Endodermal cell (in vitro differentiated cells): ENCODE measurements around the gene TADA1. TPM values are rescaled to one million over a fixed set of nuclear protein-coding genes. Genes with fewer than 3 reads are reported as not detected.

Source experiments
- DNase-seq: peaks from one replicate; pipeline ENCODE4 v3.0.0-alpha.2; 2017
- H3K27ac ChIP-seq: 2 replicates; pipeline ENCODE4 v1.5.1; 2013; ENCODE audit warnings: mild to moderate bottlenecking, low read depth, low read length, moderate library complexity
- H3K27me3 ChIP-seq: 2 replicates; pipeline ENCODE4 v1.6.1; 2013; ENCODE audit warnings: mild to moderate bottlenecking, low read length, moderate library complexity; ENCODE audit not compliant: insufficient read depth, control insufficient read depth, poor library complexity, severe bottlenecking
- H3K36me3 ChIP-seq: 2 replicates; pipeline ENCODE4 v1.7.0; 2013; ENCODE audit warnings: mild to moderate bottlenecking, low read length, moderate library complexity; ENCODE audit not compliant: control insufficient read depth, insufficient read depth
- H3K4me1 ChIP-seq: one replicate; pipeline ENCODE4 v1.7.0; 2013; ENCODE audit warnings: low read length; ENCODE audit not compliant: control insufficient read depth, insufficient read depth
- H3K4me3 ChIP-seq: 2 replicates; pipeline ENCODE4 v1.5.1; 2013; ENCODE audit warnings: mild to moderate bottlenecking, low read length, moderate library complexity
- H3K9ac ChIP-seq: 2 replicates; pipeline ENCODE4 v1.6.1; 2013; ENCODE audit warnings: mild to moderate bottlenecking, low read length, moderate library complexity; ENCODE audit not compliant: poor library complexity, severe bottlenecking; ENCODE audit errors: extremely low read depth
- H3K9me3 ChIP-seq: 2 replicates; pipeline ENCODE4 v1.6.1; 2013; ENCODE audit warnings: mild to moderate bottlenecking, low read length, moderate library complexity; ENCODE audit not compliant: control insufficient read depth
- H3K27ac Mint-ChIP-seq: 2 replicates; pipeline ENCODE4 v1.8.0; 2020; ENCODE audit warnings: mixed read lengths
- H3K27me3 Mint-ChIP-seq: 2 replicates; pipeline ENCODE4 v1.8.0; 2021; ENCODE audit warnings: mild to moderate bottlenecking, mixed read lengths; ENCODE audit not compliant: insufficient read depth
- H3K36me3 Mint-ChIP-seq: 2 replicates; pipeline ENCODE4 v1.8.0; 2020; ENCODE audit warnings: low read depth, mixed read lengths
- H3K4me1 Mint-ChIP-seq: 2 replicates; pipeline ENCODE4 v1.8.0; 2020; ENCODE audit warnings: mixed read lengths
- H3K4me3 Mint-ChIP-seq: 2 replicates; pipeline ENCODE4 v1.8.0; 2020; ENCODE audit warnings: mild to moderate bottlenecking, moderate library complexity, mixed read lengths
- H3K9me3 Mint-ChIP-seq: 2 replicates; pipeline ENCODE4 v1.8.0; 2020; ENCODE audit warnings: mild to moderate bottlenecking, mixed read lengths
- CTCF ChIP-seq: fragments of 200-600 bp; sonication (generic); conservative IDR thresholded peaks from 2 replicates; pipeline ENCODE4 v1.5.0; 2021; ENCODE audit warnings: antibody characterized with exemption, mild to moderate bottlenecking
- WGBS, 2 experiments: methylation state at CpG; one replicate each; pipeline versions ENCODE4 v1.1.5 to v1.1.7; 2013; ENCODE audit warnings: missing lambda C conversion rate in 2 of 2, mixed read lengths in 1 of 2; ENCODE audit not compliant: insufficient coverage in 1 of 2, insufficient read length in 1 of 2; 5-methylcytosine and 5-hydroxymethylcytosine counted together
- total RNA-seq, 2 donors: library from RNA; stranded (reverse); fragmentation: NEBNext Ultra II Directional in 1 of 2; extraction: Animal tissue kit (Norgen Biotek cat#: 25700) in 1 of 2; gene quantifications; 2 replicates in 1 of 2; 3 replicates in 1 of 2; pipeline ENCODE4 v1.2.1, GENCODE V29; 2021

TADA1 gene
- total RNA-seq, 2 donors from 2014 or later = 18.4 to 19.9 TPM

DNA sequence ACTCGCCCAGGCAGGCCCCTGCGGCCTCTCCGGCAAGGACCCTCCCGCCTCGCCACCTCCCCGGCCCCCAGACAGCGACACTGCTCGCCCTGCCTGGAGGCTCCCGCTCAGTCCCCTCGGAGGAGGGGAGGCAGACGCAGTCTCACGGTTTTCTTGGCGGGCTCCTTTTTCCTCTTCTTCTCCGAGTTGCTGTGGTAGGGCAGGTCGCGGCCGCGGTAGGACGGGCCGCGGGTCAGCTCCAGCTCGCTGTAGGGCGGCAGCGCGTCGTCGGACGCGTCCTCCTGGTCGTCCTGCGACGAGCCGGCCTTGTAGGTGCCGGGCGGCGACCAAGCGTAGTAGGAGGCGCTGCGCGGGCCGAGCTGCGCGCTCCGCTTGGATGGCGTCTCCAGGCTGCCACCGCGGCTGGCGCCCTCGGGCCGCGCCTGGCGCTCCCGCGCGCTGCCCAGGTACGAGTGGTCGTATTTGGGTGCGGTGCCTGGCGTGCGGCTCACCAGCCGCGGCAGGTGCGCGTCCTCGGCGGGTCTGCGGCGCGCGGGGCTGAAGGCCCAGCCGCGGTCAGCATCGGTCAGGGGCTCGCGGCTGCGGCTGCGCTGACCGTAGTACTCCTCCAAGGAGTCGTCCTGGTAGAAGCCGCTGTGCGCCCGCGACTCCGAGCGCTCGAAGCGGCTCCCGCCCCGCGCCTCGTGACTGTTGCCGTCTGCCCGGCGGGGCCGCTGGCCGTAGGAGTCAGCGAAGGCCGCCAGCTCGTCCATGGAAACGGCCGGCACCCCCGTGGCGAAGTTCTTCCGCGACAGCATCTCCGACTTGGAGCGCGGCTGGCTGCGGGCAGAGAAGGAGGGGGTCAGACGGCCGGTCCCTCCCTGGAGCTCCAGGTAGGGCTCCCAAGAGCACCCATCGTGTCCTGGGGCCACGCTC, 44.8 kb upstream of the TADA1 start:
- Mint-ChIP-seq H3K27ac (no peak overlapping the region), H3K4me3 (peak overlapping the region; percentile 51), H3K36me3 (no peaks in the 10 kb centered on the region), H3K4me1 (peaks cover 4% of the 10 kb centered on the region), H3K27me3 (peaks cover 65% of the 10 kb centered on the region), H3K9me3 (no peaks in the 10 kb centered on the region)
- H3K36me3 ChIP-seq = no peaks in the 10 kb centered on the region
- H3K9ac ChIP-seq = no peak overlapping the region
- DNase-seq = peak; percentile 86
- WGBS, 2 experiments = 16 to 54% methylated on average over 47 to 113 of the region's 113 CpGs
- peak; percentile 29 for TF ChIP-seq CTCF
- peak overlapping the region; percentile 65 for H3K4me3 ChIP-seq
- no peaks in the 10 kb centered on the region for H3K4me1 ChIP-seq
- no peak overlapping the region for H3K27ac ChIP-seq
- H3K27me3 ChIP-seq = peaks cover 64% of the 10 kb centered on the region
- H3K9me3 ChIP-seq = no peaks in the 10 kb centered on the region

- no peaks in the 10 kb centered on the region for H3K36me3 ChIP-seq
- H3K9me3 ChIP-seq = no peaks in the 10 kb centered on the region
- Mint-ChIP-seq H3K27me3 (peaks cover 65% of the 10 kb centered on the region), H3K27ac (no peak overlapping the region), H3K9me3 (no peaks in the 10 kb centered on the region), H3K4me3 (no peak overlapping the region), H3K4me1 (no peaks in the 10 kb centered on the region), H3K36me3 (no peaks in the 10 kb centered on the region)
- H3K9ac ChIP-seq = no peak overlapping the region
- peaks cover 64% of the 10 kb centered on the region for H3K27me3 ChIP-seq
- TF ChIP-seq CTCF = no peak
- H3K27ac ChIP-seq = no peak overlapping the region
- no peaks in the 10 kb centered on the region for H3K4me1 ChIP-seq
- no peak overlapping the region for H3K4me3 ChIP-seq
- DNase-seq = no peak
- WGBS, 2 experiments = 43 to 91% methylated on average over 2 of the region's 2 CpGs
Observed at GRCh38 chr1:166918956-166919316, 42.9 kb upstream of the TADA1 start.

GRCh38 chr1:166918088-166918955, 42.3 kb upstream of the TADA1 start:
- H3K4me3 Mint-ChIP-seq = no peak overlapping the region
- H3K9me3 ChIP-seq = no peaks in the 10 kb centered on the region
- DNase-seq = no peak
- H3K9me3 Mint-ChIP-seq = no peaks in the 10 kb centered on the region
- H3K4me1 Mint-ChIP-seq = no peaks in the 10 kb centered on the region
- 91 to 94% methylated on average over 4 to 6 of the region's 6 CpGs for WGBS, 2 experiments
- H3K36me3 Mint-ChIP-seq = no peaks in the 10 kb centered on the region
- no peaks in the 10 kb centered on the region for H3K4me1 ChIP-seq
- H3K27ac ChIP-seq = no peak overlapping the region
- no peak overlapping the region for H3K27ac Mint-ChIP-seq
- TF ChIP-seq CTCF = no peak
- H3K4me3 ChIP-seq = no peak overlapping the region
- peaks cover 64% of the 10 kb centered on the region for H3K27me3 Mint-ChIP-seq
- peaks cover 63% of the 10 kb centered on the region for H3K27me3 ChIP-seq
- H3K9ac ChIP-seq = no peak overlapping the region
- H3K36me3 ChIP-seq = no peaks in the 10 kb centered on the region
